HG03439 (cell line): Measurements from ENCODE around the gene UGDH.
A peak's percentile ranks its signal among the peaks of the same experiment; 100 is the strongest.
"Not testable (repeated sequence)": the region's sequence is repeated elsewhere in the genome, so short reads cannot be mapped to it uniquely, and the experiment has no call there.

Experiments used
- ATAC-seq: cut with Tn5 transposase; IDR thresholded peaks from one replicate; pipeline ENCODE4 v1.9.1; 2021; ENCODE audit warnings: mild to moderate bottlenecking, moderate library complexity; ENCODE audit not compliant: unreplicated experiment

Gene UGDH

DNA sequence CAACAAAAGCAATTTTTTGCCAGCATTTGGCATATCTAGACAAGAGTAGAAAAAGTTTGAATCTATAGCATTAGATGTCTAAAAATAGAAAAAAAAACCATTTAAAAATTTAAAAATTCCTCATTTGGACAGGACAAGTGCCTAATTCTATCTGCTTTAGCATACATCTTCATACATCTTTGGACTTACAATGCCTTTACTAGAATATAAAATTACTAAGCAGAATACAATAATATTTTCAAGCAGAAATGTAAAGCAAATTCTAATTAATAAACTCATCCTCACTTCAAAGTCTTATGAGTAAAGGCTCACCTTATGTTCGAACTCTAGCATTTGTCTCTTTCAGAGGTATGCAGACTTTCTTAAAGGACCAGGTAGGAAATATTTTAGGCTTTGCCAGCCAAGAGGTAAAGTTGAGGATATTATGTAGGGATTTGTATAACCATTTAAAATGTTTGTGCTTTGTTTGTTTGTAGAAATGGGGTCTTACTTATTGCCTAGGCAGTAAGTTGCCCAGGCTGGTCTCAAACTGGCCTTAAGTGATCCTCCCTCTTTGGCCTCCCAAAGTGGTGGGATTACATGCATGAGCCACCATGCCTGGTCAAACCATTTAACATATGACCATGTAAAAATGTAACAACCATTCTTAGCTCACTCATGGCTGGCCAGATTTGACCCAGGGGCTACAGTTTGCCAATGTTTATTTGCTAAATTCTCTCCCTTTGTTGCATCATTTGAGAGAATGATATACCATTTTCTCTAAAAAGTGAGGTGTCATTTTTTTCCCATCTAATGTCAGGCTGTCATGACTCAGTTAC, 29.1 kb downstream of the UGDH start:
- no peak for ATAC-seq

DNA sequence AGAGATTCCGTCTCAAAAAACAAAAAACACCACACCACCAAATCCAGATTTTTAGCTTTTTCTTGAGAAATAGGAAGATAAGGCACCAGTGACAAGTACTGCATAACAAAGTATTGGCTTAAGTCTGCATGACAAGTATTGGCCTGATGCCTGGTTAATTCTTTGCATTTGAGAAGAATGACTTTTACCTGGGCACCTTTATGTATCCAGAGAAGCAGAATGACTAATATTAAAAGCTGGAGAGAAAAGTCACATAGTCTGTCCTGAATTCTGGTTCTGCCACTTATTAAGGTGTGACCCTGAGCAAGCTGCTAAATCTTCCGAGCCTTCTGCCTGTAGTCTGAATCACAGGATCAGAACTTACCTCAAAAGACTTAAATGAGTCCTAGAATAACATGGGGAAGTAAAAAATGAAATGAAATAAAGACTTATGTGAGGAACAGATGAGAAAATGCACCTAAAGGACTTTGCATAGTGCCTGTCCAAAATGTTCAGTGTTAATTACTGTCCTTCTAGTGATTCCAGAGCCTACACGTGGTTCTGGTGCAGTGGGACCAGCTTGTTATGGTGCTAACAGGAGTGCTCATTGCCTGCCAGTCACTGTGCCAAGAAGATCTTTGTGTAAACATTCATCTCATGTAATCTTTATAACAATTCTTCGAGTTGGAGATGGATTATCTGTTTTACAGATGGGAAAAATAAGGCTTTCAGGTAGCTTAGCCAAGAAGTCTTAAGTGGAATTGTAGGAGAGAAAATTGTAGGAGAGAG, 31.6 kb downstream of the UGDH start:
- no peak for ATAC-seq

DNA sequence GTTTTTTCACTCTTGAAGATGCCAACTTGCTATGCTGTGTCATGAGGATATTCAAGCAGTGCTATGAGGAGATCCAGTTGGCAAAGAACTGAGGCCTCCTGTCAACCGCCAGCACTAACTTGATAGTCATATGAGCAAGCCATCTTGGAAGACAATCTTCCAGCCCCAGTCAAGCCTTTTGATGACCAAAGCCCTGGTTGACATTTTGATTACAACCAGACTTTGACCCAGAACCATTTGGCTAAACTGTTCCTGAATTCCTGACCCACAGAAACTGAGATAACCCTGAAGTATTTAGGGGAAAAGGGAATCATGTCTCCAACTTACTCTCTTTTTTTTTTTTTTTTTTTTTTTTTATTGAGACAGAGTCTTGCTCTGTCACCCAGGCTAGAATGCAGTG, 32.9 kb downstream of the UGDH start:
- ATAC-seq = no peak

DNA sequence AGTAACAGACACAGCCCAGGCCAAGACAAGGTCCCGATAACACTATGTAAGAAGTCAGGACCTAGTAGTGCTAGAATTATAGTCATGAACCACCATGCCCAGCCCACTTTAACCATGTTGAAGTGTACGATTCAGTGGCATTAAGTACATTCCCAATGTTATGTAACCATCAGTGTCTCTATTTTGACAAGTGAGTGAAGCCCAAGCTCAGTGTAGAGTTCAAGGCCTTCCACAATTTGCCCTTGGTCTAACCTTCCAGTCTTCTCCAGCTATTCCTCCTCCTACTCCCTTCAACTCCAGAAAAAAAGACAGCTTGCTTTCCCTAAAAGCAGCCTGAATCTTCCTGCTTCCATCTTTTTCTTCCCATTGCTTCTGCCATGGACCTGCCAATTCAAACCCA, 36.9 kb downstream of the UGDH start:
- ATAC-seq = no peak

DNA sequence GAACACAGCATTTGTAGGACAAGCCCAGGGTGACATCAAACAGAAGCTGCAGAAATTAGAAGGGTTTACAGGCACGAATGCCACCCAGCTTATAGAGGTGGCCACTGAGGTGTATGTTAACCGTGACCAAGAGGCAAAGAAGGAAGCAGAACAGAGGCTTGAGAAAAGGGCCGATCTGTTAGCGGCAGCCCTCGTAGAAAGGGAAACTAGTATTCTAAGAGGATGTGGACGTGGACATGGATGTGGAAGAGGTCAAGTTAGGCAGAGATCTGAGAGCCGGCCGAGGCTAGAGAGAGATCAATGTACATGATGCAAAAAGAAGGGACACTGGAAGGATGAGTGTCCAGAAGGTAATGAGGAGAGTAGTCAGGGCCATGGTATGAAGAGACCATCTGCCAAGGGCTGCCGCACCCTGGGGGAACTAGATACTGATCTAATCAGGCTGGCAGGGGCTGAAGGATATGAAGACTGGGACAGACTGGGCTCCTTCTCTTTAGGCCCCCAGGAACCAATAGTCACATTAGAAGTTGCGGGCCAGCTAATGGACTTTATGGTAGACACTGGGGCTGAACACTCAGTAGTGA, 40.9 kb downstream of the UGDH start:
- ATAC-seq = no peak

DNA sequence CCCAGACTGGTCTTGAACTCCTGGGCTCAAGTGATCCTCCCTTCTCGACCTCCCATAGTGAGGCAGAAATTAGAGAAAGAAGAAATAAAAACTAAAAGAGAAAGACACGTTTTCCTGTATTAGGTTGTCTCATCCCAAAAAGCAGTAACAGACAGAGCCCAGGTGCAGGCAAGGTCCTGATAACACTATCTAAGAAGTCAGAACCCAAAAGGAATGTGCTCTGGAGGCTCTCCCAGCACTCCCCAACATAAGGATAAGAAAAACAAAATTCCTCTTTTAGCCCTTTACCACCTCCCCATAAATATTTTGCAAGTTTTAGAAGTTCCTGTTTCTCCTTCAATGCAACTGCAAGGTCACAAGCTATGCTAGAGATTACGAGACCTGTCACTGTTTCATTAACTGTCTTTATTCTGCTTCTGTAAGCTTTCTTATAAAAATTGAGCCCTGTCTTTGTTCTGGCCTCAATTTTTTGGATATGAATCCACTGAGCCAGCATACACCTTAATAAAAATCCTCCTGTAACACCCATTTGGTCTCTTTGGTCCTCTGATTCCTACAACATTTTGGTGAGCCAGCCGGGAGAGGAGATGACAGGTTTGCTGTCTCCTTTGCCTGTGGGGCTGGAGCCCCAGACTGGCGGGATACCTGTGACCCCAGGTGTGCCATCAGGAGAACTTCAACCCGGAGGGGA, 42.5 kb downstream of the UGDH start:
- no peak for ATAC-seq

DNA sequence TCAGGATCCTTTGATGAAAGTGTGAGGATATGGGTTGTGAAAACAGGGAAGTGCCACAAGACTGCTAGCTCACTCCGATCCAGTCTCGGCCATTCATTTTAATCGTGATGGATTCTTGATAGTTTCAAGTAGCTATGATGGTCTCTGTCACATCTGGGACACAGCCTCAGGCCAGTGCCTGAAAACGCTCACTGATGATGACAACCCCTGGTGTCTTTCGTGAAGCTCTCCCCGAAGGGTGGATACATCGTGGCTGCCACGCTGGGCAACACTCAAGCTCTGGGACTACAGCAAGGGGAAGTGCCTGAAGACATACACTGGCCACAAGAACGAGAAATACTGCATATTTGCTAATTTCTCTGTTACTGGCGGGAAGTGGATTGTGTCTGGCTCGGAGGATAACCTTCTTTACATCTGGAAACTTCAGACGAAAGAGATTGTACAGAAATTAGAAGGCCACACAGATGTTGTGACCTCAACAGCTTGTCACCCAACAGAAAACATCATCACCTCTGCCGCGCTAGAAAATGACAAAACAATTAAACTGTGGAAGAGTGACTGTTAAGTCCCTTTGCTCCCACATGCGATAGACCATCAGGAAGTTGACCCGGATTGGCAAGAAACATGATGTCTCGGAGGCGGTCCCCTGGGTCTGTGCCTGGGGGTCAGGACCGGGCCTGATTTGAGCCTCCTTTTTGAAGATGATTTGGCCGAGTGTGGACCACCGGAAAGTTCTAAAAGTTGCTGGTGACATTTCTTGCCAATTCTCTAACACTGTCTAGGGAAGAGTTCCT, 46.1 kb downstream of the UGDH start:
- ATAC-seq = no peak

DNA sequence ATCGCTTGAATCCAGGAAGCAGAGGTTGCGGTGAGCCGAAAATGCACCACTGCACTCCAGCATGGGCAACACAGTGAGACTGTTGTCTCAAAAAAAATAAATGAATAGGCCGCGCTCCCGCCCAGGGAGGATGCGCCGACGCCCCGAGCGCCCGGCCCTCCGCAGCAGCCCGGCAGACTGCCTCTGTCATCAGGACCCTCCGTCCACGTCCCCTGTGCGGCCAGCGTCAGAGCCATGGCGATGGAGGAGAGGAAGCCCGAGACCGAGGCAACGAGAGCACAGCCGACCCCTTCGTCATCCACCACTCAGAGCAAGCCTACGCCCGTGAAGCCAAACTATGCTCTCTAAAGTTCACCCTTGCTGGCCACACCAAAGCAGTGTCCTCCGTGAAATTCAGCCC, 47.0 kb downstream of the UGDH start:
- no peak for ATAC-seq

DNA sequence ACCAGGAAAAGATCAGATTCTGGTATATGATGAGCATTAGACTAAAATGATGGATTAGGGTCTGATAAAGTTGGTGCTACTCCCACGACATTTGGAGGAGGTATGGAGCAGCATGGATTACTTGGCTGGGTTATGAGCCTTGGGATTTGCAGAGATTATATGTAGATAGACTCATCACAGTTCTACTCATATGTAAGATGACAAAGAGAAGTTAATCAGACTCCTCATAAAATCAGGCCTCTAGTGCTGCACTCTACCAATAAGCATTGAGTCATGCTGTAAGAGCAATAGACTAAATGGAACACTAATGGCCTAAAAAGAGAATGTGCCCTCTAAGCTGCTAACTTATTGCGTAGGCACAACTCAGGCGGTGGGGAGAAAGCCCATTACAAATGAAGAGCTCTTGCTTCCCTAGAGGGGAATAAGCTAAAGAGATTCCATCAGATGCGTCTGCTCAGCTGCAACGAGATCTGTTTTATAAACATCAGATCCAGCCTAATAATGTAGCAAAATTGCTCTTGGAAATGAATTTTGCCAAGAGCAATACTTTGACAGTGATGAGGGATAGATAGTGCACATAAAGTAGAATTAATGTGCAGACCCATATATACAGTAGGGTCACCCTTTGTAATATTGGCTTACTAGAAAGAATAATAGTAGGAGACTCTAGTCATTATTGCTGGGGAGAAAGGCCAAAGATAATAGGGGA, 50.9 kb downstream of the UGDH start:
- ATAC-seq = no peak

DNA sequence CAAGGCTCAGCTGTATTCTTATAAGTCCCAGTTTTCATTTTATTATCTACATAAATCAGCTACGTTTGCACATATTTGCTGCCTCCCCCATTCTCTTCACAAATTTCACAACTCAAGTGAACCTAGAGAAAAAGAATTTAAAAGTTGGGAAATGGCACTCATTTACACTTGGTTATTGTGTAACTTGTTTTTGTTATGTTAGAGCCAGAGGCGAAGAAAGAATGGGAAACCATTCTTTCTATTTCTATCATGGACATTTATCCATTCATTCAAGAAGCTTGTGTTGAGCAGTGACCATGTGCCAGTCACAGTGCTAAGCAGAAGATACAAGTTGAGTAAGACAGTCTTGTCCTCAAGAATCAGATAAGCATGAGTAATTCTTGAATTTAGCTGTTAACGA, 54.8 kb downstream of the UGDH start:
- no peak for ATAC-seq

DNA sequence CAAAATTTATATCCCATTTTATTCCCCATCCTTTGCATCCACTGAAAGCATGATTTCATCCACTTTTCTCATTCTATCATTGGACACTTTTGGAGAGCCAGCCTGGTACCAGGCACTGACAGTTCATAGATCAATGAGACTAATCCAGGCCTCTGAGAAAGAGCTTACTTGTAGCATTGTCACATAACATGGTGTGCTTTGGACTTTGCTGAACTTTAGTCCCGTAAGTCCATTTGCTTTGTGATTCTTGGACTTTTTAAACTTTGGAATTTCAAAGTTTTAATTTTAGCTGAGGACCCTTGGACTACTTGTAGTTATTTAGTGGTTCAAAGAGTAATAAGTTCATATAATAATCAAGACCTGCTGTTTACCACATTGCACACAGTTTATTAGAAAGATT, 56.8 kb downstream of the UGDH start:
- ATAC-seq = no peak

DNA sequence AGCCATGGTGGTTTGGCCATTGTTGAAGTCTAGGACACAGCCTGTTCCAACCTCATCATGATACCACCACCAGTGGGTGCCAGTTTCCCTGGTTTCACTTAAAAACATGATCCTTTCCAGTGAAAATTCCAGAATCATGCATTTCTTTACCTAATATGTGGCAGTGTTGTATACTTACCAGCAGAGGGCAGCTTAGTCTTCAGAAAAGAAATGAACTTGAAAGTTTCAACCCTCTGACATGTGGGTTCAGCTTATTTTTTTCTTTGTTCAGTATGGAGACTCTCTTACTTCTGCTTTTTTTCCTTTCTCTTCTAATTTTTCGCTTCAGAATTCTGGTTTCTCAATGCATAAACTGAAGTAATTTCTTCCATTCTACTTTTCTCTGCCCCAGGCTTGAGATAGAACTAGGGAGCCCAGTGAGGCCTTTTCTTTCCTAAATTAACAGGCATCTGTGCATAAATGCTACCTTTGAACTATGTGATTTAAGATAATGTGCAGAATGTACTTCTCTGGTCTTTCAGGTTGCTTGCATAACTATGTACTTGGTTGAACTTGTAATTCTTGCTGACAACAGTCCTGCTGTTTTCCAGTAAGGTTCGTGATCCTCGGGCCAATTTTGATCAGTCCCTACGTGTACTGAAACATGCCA, 57.7 kb downstream of the UGDH start:
- no peak for ATAC-seq

DNA sequence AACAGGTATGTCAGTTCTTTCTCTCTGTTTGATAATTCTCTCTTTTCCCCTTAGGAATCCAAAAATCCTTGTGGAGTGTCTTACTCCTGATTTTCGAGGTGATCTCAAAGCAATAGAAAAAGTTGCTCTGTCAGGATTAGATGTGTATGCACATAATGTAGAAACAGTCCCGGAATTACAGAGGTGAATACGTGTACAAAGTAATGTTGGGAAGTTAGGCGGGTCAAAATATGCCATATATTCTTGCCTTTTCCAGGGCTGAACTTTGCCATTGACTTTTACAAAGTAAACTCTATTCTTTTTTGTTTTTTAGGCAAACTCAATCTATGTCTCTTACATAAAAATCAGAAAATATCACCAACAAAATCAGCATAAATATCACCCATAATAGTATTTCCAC, 59.8 kb downstream of the UGDH start:
- ATAC-seq = no peak

DNA sequence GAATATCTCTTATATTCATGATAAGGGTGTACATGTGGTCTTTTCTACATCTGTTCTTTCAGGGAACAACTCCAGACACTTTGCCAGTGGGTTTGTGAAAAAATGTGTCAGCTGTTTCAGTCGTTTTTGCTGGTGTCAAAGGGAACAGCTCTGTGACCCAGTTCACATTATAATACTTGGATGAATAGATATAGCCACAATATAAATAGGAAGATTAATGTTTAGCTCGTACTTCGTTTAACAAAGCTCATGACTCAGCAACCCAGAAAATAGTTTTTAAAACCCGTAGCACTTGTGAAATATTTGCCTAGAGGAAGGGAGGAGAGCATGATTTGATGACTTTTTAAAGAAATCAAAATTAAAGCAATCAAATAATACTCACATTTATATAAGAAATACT, 60.5 kb downstream of the UGDH start:
- ATAC-seq = no peak

DNA sequence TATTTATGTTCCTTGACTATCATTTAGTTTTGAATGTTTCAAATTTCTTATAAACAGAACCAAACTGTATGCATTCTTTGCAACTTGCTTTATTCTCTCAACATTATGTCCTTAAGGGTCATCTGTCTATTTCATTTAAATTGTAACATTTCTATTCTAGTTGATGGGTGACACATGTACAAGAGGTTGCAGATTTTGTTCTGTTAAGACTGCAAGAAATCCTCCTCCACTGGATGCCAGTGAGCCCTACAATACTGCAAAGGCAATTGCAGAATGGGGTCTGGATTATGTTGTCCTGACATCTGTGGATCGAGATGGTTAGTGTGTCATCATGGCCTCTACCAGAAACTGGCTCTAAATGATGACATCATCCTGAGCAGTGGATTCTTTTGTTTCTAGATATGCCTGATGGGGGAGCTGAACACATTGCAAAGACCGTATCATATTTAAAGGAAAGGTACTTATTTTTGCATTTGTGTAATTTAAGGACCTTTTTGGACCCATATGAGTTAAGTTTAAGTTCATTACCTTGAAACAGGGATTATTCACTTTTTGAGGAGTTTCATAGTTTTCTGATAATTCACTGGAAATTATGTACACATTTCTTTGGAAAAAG, 62.2 kb downstream of the UGDH start:
- ATAC-seq = no peak

DNA sequence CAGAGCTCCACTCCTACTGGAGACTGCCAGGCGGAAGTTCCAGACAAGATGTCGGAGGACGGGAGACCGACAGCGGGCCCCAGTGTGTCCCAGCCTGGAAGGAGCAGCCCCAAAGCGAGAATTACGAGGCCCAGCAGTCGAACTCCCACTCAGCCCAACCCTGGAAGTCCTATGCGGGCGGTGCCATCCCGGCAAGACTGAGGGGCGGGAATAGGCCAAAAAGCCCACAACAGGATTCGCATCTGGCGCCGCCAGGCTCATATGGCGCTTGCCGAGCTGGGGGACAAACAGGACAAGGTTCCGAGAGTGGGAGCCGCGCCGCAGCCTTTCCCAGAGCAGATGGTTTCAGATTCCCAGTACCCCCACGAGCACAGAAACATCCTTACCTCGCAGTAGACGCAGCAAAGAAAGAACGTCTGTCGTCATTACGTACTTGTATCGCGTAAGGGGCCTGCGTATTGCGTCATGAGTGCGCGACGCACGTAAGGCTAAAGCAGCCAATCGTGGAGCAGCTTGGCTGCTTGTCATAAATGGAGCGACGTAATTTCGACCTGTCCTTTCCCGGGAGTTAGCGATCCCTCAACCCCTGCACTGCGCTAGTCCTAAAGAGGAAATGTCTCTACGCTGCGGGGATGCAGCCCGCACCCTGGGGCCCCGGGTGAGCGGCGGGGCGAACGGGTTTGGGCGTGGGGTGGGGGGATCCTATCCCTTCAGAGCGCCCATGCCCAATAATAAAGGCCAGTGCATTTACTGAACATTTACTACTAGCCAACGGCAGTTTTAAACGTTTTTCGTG, 68.5 kb downstream of the UGDH start, which contains the start of the genes LIAS and RPL9:
TSS of gene LIAS (plus strand) at position 552 of the 796 bp plus-strand sequence. CDS start at position 614, 62 bp downstream.
TSS of gene RPL9 (minus strand) at position 418 of the 796 bp plus-strand sequence. CDS start 483 bp downstream, outside the sequence.
- ATAC-seq = peak; percentile 86

DNA sequence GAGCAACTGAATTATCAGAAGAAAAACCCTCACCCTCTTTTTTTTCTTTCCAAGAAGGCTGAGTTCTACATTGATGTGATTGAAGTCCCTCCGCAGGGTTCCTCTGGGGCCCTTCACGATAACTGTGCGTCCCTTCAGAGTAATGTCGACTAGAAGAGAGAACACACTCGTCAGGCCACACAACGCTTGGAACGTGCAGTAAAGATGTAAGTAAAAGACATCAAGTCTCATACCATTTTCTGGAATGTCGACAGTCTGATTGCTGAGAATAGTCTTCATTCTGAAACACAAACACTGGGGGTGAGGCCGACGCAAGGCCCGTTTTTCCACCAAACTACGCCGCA, 69.1 kb downstream of the UGDH start:
- ATAC-seq = not testable (repeated sequence)
